Smooth muscle cell (in vitro differentiated cells): ENCODE data around the gene ME2. TPM values are rescaled to one million over a fixed set of nuclear protein-coding genes. Genes with fewer than 3 reads are reported as not detected.
A peak's percentile ranks its signal among the peaks of the same experiment; 100 is the strongest.
"Not testable (repeated sequence)": the region's sequence is repeated elsewhere in the genome, so short reads cannot be mapped to it uniquely, and the experiment has no call there.

Source experiments
- DNase-seq: peaks from one replicate; lab custom pipeline; 2025; ENCODE audit not compliant: unreplicated experiment; lab: John Stamatoyannopoulos, UW
- H2AFZ ChIP-seq: fragments of 200-600 bp; sonication (generic); 2 replicates; pipeline ENCODE4 v1.6.0; 2016; ENCODE audit warnings: antibody characterized with exemption, low read depth, mild to moderate bottlenecking
- H3F3A ChIP-seq: fragments of 200-600 bp; sonication (generic); 2 replicates; pipeline ENCODE4 v1.6.0; 2017; ENCODE audit warnings: antibody characterized with exemption, low read depth
- H3K27ac ChIP-seq: fragments of 200-600 bp; sonication (generic); 2 replicates; pipeline ENCODE4 v1.5.1; 2016; ENCODE audit warnings: low read depth, mild to moderate bottlenecking
- H3K27me3 ChIP-seq: fragments of 200-600 bp; sonication (generic); 2 replicates; pipeline ENCODE4 v1.6.1; 2016; ENCODE audit warnings: low read depth, mild to moderate bottlenecking
- H3K36me3 ChIP-seq: fragments of 200-600 bp; sonication (generic); 2 replicates; pipeline ENCODE4 v1.5.1; 2016; ENCODE audit warnings: low read depth
- H3K4me1 ChIP-seq: fragments of 200-600 bp; sonication (generic); 2 replicates; pipeline ENCODE4 v1.5.1; 2016; ENCODE audit warnings: low read depth
- H3K4me2 ChIP-seq: fragments of 200-600 bp; sonication (generic); 2 replicates; pipeline ENCODE4 v1.6.0; 2016; ENCODE audit warnings: mild to moderate bottlenecking
- H3K4me3 ChIP-seq: fragments of 200-600 bp; sonication (generic); 2 replicates; pipeline ENCODE4 v1.5.1; 2016; ENCODE audit warnings: mild to moderate bottlenecking
- H3K79me2 ChIP-seq: fragments of 200-600 bp; sonication (generic); 2 replicates; pipeline ENCODE4 v1.6.0; 2016; ENCODE audit warnings: low read depth, mild to moderate bottlenecking
- H3K9ac ChIP-seq: fragments of 200-600 bp; sonication (generic); 2 replicates; pipeline ENCODE4 v1.6.0; 2016; ENCODE audit warnings: low read depth
- H3K9me3 ChIP-seq: fragments of 200-600 bp; sonication (generic); replicated peaks from 2 replicates; pipeline ENCODE4 v1.5.1; 2016; ENCODE audit warnings: low read depth
- H4K20me1 ChIP-seq: fragments of 200-600 bp; sonication (generic); 2 replicates; pipeline ENCODE4 v1.6.0; 2016; ENCODE audit warnings: low read depth
- CTCF ChIP-seq: fragments of 200-600 bp; sonication (generic); IDR thresholded peaks from 2 replicates; pipeline ENCODE4 v1.5.1; 2017; ENCODE audit warnings: borderline replicate concordance, mild to moderate bottlenecking, antibody characterized with exemption; ENCODE audit not compliant: insufficient read depth, poor library complexity, severe bottlenecking
- WGBS: methylation state at CpG from one replicate; pipeline ENCODE4 v1.1.7; 2016; ENCODE audit warnings: low lambda C conversion rate; 5-methylcytosine and 5-hydroxymethylcytosine counted together
- polyA plus RNA-seq: library from polyadenylated mRNA; unstranded; fragments of >200 nt; fragmentation: Nextera tagmentation; extraction: Ambion mirVana; gene quantifications from 2 replicates; pipeline ENCODE4 v1.2.1, GENCODE V29; 2016
- total RNA-seq: library from RNA; depleted of rRNA; stranded (reverse); fragments of >200 nt; gene quantifications from 2 replicates; pipeline ENCODE4 v1.2.3, GENCODE V29; 2014

The ME2 gene
- 42.2 and 47.9 TPM in 2 replicates for total RNA-seq
- polyA plus RNA-seq = 20.2 and 24.4 TPM in 2 replicates

GRCh38 chr18:50878345-50879301 lies at the start of gene ME2:
TSS of gene ME2 (plus strand) at chr18:50879118. CDS start at chr18:50895821, 16,703 bp downstream.
- Histone ChIP-seq H3K27ac (peak within 1 kb of the TSS; percentile 87), H3K4me2 (peak within 1 kb of the TSS; percentile 92), H3F3A (peaks cover 5% of the 10 kb centered on the region), H4K20me1 (peaks cover 6% of the 10 kb centered on the region), H3K79me2 (peaks cover 42% of the 10 kb centered on the region), H3K27me3 (no peaks in the 10 kb centered on the region), H3K9ac (peak within 1 kb of the TSS; percentile 83), H2AFZ (peak within 1 kb of the TSS; percentile 92), H3K36me3 (no peaks in the 10 kb centered on the region), H3K4me3 (peak within 1 kb of the TSS; percentile 98), H3K9me3 (no peaks in the 10 kb centered on the region), H3K4me1 (peaks cover 19% of the 10 kb centered on the region)
- DNase-seq = peak; percentile 78
- 3% methylated on average over 53 of the region's 78 CpGs for WGBS
- no peak for TF ChIP-seq CTCF

DNA sequence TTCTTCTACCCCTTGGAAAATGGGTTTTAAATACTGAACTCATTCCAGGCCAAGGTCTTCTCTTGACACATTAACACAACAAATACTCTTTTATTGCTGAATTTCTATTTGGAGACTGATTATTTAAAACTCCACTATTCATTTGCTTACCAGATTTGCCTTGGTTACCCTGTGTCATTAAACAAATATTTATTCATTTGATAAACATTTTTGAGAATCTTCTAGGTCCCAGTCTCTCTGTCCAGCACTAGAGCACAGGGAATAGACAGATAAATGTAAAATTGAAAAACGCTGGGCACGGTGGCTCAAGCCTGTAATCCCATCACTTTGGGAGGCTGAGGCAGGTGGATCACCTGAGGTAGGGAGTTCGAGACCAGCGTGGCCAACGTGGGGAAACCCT lies 49.3 kb upstream of the ME2 start:
- Histone ChIP-seq H3K36me3 (no peaks in the 10 kb centered on the region), H3K4me1 (no peaks in the 10 kb centered on the region), H3K79me2 (no peaks in the 10 kb centered on the region), H3K27ac (no peak overlapping the region), H3K4me2 (no peak overlapping the region), H3K9me3 (no peaks in the 10 kb centered on the region), H3K4me3 (no peak overlapping the region), H3K27me3 (no peaks in the 10 kb centered on the region), H2AFZ (no peak overlapping the region), H4K20me1 (no peaks in the 10 kb centered on the region), H3F3A (no peaks in the 10 kb centered on the region), H3K9ac (no peak overlapping the region)
- 97% methylated on average over 5 of the region's 5 CpGs for WGBS
- TF ChIP-seq CTCF = no peak
- DNase-seq = no peak

DNA sequence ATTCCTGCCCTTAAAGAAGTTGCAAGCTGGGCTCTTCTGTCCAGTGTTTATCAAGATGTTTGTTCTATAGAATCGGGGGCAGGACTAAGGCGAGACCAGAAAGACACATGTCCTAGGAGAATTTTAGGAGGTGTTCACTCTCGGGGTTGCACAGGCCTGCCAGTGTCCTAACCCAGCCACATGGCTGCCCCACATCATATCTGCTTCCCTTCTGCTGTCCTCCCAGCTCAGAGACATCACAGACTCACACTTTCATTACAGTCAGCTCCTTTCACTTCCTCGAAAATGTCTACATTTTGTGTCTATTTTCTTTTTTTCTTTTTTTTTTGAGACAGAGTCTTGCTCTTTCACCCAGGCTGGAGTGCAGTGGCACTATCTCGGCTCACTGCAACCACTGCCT lies 48.4 kb upstream of the ME2 start:
- Histone ChIP-seq H2AFZ (no peak overlapping the region), H3K9ac (no peak overlapping the region), H3K36me3 (no peaks in the 10 kb centered on the region), H3K27ac (no peak overlapping the region), H3K79me2 (no peaks in the 10 kb centered on the region), H3F3A (no peaks in the 10 kb centered on the region), H3K4me2 (no peak overlapping the region), H4K20me1 (no peaks in the 10 kb centered on the region), H3K4me3 (no peak overlapping the region), H3K27me3 (no peaks in the 10 kb centered on the region), H3K4me1 (no peaks in the 10 kb centered on the region), H3K9me3 (no peaks in the 10 kb centered on the region)
- 92% methylated on average over 5 of the region's 5 CpGs for WGBS
- DNase-seq = no peak
- TF ChIP-seq CTCF = no peak

DNA sequence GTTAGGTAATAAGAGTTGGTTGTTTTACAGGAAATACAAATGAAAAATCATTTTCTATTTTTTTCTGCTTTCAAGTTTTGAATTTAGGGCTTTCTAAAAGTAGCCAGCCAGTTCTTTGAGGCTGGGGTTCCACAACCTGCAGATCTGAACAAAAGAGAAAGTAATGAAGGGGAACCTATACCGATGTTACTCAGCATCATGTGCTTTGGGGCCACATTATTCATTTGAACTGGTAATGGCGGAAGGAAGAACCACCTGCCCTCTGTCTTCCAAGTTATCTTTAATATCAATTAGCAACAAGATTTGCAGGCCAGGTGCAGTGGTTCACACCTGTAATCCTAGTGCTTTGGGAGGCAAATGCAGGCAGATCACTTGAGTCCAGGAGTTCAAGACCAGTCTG lies 46.2 kb upstream of the ME2 start:
- WGBS = 96% methylated on average over 2 of the region's 2 CpGs
- Histone ChIP-seq H3K27me3 (no peaks in the 10 kb centered on the region), H3K4me3 (no peak overlapping the region), H3K4me1 (no peaks in the 10 kb centered on the region), H4K20me1 (no peaks in the 10 kb centered on the region), H2AFZ (no peak overlapping the region), H3K36me3 (no peaks in the 10 kb centered on the region), H3K79me2 (no peaks in the 10 kb centered on the region), H3K27ac (no peak overlapping the region), H3F3A (no peaks in the 10 kb centered on the region), H3K9ac (no peak overlapping the region), H3K9me3 (no peaks in the 10 kb centered on the region), H3K4me2 (no peak overlapping the region)
- TF ChIP-seq CTCF = no peak
- no peak for DNase-seq

DNA sequence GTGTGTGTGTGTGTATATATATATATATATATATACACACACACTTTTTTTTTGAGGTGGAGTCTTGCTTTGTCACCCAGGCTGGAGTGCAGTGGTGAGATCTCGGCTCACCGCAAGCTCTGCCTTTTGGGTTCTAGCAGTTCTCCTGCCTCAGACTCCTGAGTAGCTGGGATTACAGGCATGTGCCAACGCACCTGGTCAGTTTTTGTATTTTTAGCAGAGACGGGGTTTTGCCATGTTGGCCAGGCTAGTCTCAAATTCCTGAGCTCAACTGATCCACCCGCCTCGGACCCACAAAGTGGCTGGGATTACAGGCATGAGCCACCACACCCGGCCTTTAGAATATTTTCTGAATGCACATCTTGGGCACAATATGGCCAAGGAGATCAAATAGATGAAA lies 45.4 kb upstream of the ME2 start:
- not testable (repeated sequence) for H3K79me2 ChIP-seq, H3K4me2 ChIP-seq, H3K27ac ChIP-seq, H3K9me3 ChIP-seq, H2AFZ ChIP-seq, H3F3A ChIP-seq, H4K20me1 ChIP-seq, H3K4me3 ChIP-seq, DNase-seq, H3K4me1 ChIP-seq, H3K36me3 ChIP-seq, H3K27me3 ChIP-seq, H3K9ac ChIP-seq
- WGBS = 97% methylated on average over 7 of the region's 7 CpGs
